Right atrium auricular region (tissue), 2 donors: Measurements from ENCODE around the gene MAP2K6. TPM values are rescaled to one million over a fixed set of nuclear protein-coding genes. Genes with fewer than 3 reads are reported as not detected.
A peak's percentile ranks its signal among the peaks of the same experiment; 100 is the strongest.

ENCODE experiments used
- DNase-seq: peaks from one replicate; pipeline ENCODE4 v3.0.0-alpha.2; 2019; ENCODE audit warnings: low spot score
- H3K27ac ChIP-seq, 2 donors: fragments of 200-600 bp; sonication (generic); 1 replicate in 1 of 2; 2 replicates in 1 of 2; pipeline ENCODE4 v1.5.1; 2016 to 2019
- H3K27me3 ChIP-seq, 2 donors: fragments of 200-600 bp; sonication (generic); one replicate each; pipeline versions ENCODE4 v1.5.1 to v1.6.0; 2017 to 2019
- H3K36me3 ChIP-seq: fragments of 200-600 bp; sonication (generic); one replicate; pipeline ENCODE4 v1.5.1; 2016
- H3K4me1 ChIP-seq, 2 donors: fragments of 200-600 bp; sonication (generic); one replicate each; pipeline versions ENCODE4 v1.5.1 to v1.6.0; 2017 to 2019
- H3K4me3 ChIP-seq, 2 donors: fragments of 200-600 bp; sonication (generic); 1 replicate in 1 of 2; 2 replicates in 1 of 2; pipeline ENCODE4 v1.5.1; 2017 to 2019; ENCODE audit warnings: mild to moderate bottlenecking in 1 of 2, moderate library complexity in 1 of 2
- H3K9me3 ChIP-seq, 2 donors: fragments of 200-600 bp; sonication (generic); one replicate each; pipeline ENCODE4 v1.5.1; 2019
- total RNA-seq, 2 donors: library from RNA; depleted of rRNA; stranded (reverse); fragments of >200 nt; gene quantifications; one replicate each; pipeline ENCODE4 v1.1.0, GENCODE V29; 2016
- TF ChIP-seq, protein P1 (sequence below), 2 donors: fragments of 200-600 bp; sonication (generic); IDR thresholded peaks; one replicate each; pipeline ENCODE4 v1.5.1; 2019; ENCODE audit warnings: antibody characterized with exemption in 2 of 2

Gene MAP2K6
- total RNA-seq, 2 donors from 2014 or later: 0.90 to 5.3 TPM

DNA sequence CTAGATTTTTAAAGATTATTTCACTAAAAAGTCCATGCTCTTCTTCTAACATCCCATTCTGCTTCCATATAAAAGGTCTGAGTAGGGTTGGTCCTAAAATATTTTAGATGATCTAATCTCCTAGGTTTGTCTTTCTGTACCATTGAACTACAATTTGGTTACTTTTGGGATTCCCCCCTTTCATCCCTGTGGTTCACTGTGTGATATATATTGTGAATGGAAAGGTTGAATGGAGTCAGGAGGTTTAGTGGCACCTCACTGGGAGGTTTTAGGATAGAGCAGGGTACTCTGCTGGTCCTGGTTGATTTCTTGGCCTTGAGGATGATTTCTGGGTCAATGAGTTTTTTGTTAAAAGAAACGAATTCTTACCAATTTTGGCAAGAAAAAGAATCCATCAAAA lies 29.5 kb downstream of the MAP2K6 start:
- no peak overlapping the region for H3K4me3 ChIP-seq
- H3K27ac ChIP-seq: no peak overlapping the region
- TF ChIP-seq, protein P1, sequence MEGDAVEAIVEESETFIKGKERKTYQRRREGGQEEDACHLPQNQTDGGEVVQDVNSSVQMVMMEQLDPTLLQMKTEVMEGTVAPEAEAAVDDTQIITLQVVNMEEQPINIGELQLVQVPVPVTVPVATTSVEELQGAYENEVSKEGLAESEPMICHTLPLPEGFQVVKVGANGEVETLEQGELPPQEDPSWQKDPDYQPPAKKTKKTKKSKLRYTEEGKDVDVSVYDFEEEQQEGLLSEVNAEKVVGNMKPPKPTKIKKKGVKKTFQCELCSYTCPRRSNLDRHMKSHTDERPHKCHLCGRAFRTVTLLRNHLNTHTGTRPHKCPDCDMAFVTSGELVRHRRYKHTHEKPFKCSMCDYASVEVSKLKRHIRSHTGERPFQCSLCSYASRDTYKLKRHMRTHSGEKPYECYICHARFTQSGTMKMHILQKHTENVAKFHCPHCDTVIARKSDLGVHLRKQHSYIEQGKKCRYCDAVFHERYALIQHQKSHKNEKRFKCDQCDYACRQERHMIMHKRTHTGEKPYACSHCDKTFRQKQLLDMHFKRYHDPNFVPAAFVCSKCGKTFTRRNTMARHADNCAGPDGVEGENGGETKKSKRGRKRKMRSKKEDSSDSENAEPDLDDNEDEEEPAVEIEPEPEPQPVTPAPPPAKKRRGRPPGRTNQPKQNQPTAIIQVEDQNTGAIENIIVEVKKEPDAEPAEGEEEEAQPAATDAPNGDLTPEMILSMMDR (IDR thresholded peaks at IDR 0.05): no peak
- no peaks in the 10 kb centered on the region for H3K36me3 ChIP-seq
- H3K9me3 ChIP-seq: no peaks in the 10 kb centered on the region
- no peaks in the 10 kb centered on the region for H3K27me3 ChIP-seq
- no peak for DNase-seq
- peaks cover 0 to 7% of the 10 kb centered on the region in 2 donors for H3K4me1 ChIP-seq

DNA sequence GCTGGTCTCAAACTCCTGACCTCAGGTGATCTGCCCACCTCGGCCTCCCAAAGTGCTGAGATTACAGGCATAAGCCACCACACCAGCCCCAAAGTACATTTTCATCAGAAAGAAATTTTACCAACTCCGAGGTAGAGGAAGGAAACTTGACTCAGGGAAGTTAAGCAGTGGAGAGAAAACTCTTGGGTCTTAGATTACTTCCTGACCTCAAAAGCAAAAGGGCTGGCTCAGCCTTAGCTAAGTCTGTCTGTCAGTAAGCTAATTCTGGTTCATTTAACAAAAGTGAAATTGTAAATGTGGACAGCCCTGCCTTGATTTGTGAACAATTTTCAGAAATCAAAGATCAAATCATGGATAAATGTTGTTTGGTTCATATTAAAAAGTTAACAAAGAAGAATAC lies 30.6 kb downstream of the MAP2K6 start:
- Histone ChIP-seq H3K36me3 (no peaks in the 10 kb centered on the region), H3K27ac (no peak overlapping the region), H3K4me1 (peaks cover 0 to 7% of the 10 kb centered on the region in 2 donors), H3K4me3 (no peak overlapping the region), H3K9me3 (no peaks in the 10 kb centered on the region), H3K27me3 (no peaks in the 10 kb centered on the region)
- no peak for DNase-seq
- TF ChIP-seq, protein P1 (IDR thresholded peaks at IDR 0.05): no peak

- TF ChIP-seq, protein P1 (IDR thresholded peaks at IDR 0.05): no peak
- H3K27me3 ChIP-seq: no peaks in the 10 kb centered on the region
- no peaks in the 10 kb centered on the region for H3K36me3 ChIP-seq
- H3K4me3 ChIP-seq: no peak overlapping the region
- peak; percentile 60 for DNase-seq
- no peaks in the 10 kb centered on the region for H3K9me3 ChIP-seq
- H3K4me1 ChIP-seq: peaks cover 0 to 7% of the 10 kb centered on the region in 2 donors
- no peak overlapping the region for H3K27ac ChIP-seq
Observed at GRCh38 chr17:69447726-69448125, 33.2 kb downstream of the MAP2K6 start.

DNA sequence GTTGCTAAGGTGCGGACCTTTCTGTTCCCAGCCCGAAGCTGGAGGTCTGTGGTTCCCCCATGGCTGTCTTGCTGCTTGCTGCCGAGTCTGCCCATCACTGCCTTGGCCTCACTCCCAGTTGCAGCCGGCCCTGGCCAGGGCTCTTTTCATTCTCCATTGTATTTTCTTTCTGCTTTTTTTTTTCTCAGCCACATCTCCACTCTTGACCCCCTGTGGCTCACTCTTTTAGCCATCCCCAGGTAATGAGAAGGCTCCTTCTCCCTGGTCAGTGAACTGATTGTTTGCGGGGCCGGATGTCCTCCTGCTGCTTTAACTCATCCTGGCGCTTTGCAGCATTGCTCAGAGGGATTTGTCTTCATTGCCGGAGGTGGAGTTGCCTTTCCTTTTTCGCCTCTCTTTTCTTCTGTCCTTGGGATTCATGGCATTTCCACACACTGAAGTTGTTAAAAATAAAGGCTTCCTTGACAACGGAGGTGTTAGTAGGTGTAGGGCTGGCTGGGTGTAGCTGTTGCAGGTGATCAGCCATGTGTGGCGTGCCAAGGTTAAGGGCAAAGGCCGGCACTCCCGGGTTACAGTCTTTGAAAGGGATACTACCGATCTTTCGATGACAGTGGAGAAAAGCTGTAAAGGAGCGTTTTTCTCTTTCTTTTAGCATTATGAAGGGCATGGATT lies 34.1 kb downstream of the MAP2K6 start:
- H3K27me3 ChIP-seq: no peaks in the 10 kb centered on the region
- H3K4me3 ChIP-seq: peak overlapping the region in 1 of 2 donors; percentile 9
- peaks cover 0 to 7% of the 10 kb centered on the region in 2 donors for H3K4me1 ChIP-seq
- DNase-seq: no peak
- no peaks in the 10 kb centered on the region for H3K9me3 ChIP-seq
- TF ChIP-seq, protein P1 (IDR thresholded peaks at IDR 0.05): no peak
- H3K36me3 ChIP-seq: no peaks in the 10 kb centered on the region
- no peak overlapping the region for H3K27ac ChIP-seq

- Histone ChIP-seq H3K27ac (no peak overlapping the region), H3K36me3 (no peaks in the 10 kb centered on the region), H3K4me3 (no peak overlapping the region), H3K27me3 (no peaks in the 10 kb centered on the region), H3K4me1 (peaks cover 0 to 7% of the 10 kb centered on the region in 2 donors), H3K9me3 (no peaks in the 10 kb centered on the region)
- no peak for DNase-seq
- TF ChIP-seq, protein P1 (IDR thresholded peaks at IDR 0.05): no peak
Observed at GRCh38 chr17:69450131-69450530, 35.6 kb downstream of the MAP2K6 start.

DNA sequence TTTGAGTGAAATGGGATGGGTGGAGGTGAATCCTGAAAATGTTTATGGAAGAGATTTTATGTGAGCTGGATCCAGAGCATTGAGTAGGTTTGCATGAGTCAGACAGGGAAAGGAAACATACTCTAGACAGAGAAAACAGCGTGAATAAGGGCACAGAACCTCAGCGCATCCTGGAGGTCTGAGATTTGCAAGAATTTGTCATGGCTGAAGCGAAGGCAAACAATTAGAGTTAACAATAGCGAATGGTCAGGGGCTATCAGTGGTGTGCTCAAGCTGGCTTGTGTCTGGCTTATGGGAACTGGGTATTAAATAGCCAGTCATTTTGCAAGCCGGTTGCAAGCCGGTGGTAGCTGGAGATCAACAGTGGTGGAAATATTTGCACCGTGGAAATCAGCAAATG lies 36.4 kb downstream of the MAP2K6 start:
- no peaks in the 10 kb centered on the region for H3K36me3 ChIP-seq
- H3K27me3 ChIP-seq: no peaks in the 10 kb centered on the region
- H3K4me1 ChIP-seq: peaks cover 0 to 7% of the 10 kb centered on the region in 2 donors
- no peak overlapping the region for H3K27ac ChIP-seq
- no peak for DNase-seq
- H3K4me3 ChIP-seq: no peak overlapping the region
- TF ChIP-seq, protein P1 (IDR thresholded peaks at IDR 0.05): no peak
- no peaks in the 10 kb centered on the region for H3K9me3 ChIP-seq
